Gastroesophageal sphincter (tissue), 3 donors: ENCODE results near the gene KIAA1217.

Experiments
- EP300 ChIP-seq: sonication (generic); formaldehyde crosslinking; IDR thresholded peaks from one replicate; pipeline ENCODE4 v1.6.1; 2017; ENCODE audit warnings: antibody characterized with exemption, mild to moderate bottlenecking
- POLR2A ChIP-seq, 2 donors: fragments of 450-650 bp; IDR thresholded peaks; one replicate each; pipeline ENCODE4 v1.6.1; 2017; ENCODE audit warnings: antibody characterized with exemption in 2 of 2, mild to moderate bottlenecking in 2 of 2, moderate library complexity in 1 of 2
- POLR2AphosphoS5 ChIP-seq: sonication (generic); formaldehyde crosslinking; IDR thresholded peaks from one replicate; pipeline ENCODE4 v1.6.1; 2017; ENCODE audit warnings: antibody characterized with exemption
- TF ChIP-seq, protein P1 (sequence below), 4 experiments: fragments of 200-600 bp in 2 of 4; fragments of 450-650 bp in 2 of 4; sonication (generic) in 1 of 4; IDR thresholded peaks; one replicate each; pipeline ENCODE4 v1.5.1; 2017 to 2019; ENCODE audit warnings: antibody characterized with exemption in 4 of 4, mild to moderate bottlenecking in 2 of 4, moderate library complexity in 2 of 4

DNA sequence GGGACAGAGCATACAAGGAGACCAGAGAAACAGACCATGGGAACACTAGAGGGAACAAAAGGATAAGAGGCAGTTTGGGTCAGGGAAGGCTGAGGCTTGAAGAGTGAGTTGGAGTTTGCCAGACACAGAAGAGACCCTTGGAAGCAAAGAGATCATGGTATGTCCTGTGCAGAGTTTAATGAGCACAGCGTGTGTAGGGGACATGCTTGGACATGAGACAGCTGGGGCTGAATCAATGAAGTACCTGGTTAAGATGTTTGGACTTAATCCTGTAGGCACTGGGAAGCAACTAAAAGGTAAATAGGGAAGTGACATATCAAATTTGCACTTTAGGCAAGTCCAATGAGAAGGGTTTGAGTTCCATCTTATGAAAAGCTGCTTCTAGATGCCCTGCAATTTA is 79.6 kb downstream of the KIAA1217 start:
- TF ChIP-seq, protein P1, sequence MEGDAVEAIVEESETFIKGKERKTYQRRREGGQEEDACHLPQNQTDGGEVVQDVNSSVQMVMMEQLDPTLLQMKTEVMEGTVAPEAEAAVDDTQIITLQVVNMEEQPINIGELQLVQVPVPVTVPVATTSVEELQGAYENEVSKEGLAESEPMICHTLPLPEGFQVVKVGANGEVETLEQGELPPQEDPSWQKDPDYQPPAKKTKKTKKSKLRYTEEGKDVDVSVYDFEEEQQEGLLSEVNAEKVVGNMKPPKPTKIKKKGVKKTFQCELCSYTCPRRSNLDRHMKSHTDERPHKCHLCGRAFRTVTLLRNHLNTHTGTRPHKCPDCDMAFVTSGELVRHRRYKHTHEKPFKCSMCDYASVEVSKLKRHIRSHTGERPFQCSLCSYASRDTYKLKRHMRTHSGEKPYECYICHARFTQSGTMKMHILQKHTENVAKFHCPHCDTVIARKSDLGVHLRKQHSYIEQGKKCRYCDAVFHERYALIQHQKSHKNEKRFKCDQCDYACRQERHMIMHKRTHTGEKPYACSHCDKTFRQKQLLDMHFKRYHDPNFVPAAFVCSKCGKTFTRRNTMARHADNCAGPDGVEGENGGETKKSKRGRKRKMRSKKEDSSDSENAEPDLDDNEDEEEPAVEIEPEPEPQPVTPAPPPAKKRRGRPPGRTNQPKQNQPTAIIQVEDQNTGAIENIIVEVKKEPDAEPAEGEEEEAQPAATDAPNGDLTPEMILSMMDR (IDR thresholded peaks at IDR 0.05): no peak
- no peak for TF ChIP-seq POLR2A (IDR thresholded peaks at IDR 0.05)
- TF ChIP-seq EP300: no peak
- TF ChIP-seq POLR2AphosphoS5: no peak
